Stimulated activated CD4-positive, alpha-beta T cell treated with anti-CD3 and anti-CD28 coated beads, Interleukin-1b, Interleukin-23, amount 100 ng/mL, for 24 hours (primary cell): ENCODE measurements around the gene RAB3IP.
"Not testable (repeated sequence)": the region's sequence is repeated elsewhere in the genome, so short reads cannot be mapped to it uniquely, and the experiment has no call there.

ENCODE experiments used
- DNase-seq, 4 experiments: peaks; one replicate each; pipeline ENCODE4 v3.0.0-alpha.2; 2020; ENCODE audit warnings: low read depth in 4 of 4, low spot score in 1 of 4

RAB3IP gene

DNA sequence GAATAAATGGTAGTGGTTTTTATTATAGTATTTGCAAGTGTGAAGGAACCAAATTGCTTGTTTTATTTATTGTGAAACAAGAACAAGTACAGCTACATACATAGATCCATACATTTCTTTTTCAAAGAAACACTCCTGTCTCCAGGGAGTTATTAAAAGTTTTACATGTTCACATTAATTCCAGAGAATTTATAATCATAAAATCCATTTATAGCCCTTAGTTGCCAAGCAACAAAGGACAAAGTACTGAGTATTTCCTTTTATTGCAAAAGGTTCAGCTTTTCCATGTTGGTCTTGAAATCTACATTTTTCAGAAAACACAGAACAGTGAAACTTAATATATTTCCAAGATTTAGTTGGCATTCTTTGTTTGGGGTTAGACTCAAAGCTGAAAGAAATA is 95.9 kb downstream of the RAB3IP start:
- DNase-seq: no peak

- no peak for DNase-seq
Observed at GRCh38 chr12:69835081-69835480, 96.4 kb downstream of the RAB3IP start.

- DNase-seq: no peak
Observed at GRCh38 chr12:69836015-69836414, 97.4 kb downstream of the RAB3IP start.

DNA sequence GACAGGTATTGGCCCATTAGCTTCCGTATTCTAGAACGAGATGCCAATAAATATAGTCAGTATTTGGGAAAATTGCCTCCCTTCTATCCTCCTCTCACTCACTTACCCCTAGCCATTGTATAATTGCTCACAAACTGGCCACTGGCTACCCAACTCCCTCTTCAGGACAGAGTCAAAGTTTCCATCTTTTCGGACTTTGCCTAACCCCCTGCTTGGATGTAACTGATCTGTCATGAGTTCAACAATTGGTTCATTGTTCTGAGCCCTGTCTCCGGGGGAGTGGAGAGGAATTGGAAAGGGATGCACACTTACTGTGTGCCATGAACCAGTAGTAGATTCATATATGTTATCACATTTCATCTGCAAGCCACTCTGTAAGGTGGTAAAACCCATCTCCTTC is 98.5 kb downstream of the RAB3IP start:
- no peak for DNase-seq

- DNase-seq: no peak
Observed at GRCh38 chr12:69837657-69838415, 99.2 kb downstream of the RAB3IP start.

- no peak for DNase-seq
Observed at GRCh38 chr12:69840727-69841126, 102.1 kb downstream of the RAB3IP start.

DNA sequence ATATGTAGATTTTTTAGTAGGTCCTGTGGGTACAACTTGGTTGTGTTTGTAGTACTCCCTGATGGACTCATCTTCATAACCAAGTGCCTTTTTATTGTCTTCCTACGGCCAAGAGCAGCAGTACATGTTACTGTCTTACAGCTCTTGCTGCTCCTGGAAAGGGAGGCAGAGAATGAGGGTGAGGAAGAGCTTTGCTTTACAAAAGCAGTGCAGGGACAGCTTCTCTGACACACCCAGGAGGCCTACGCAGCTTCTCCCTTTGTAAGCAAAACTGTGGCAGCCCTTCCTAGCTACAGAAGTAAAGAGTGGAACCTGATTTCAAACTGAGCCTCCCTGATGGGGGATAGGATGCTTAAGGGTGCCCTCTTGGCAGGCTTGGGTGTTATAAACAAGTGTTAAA is 104.9 kb downstream of the RAB3IP start:
- no peak for DNase-seq

- no peak for DNase-seq
Observed at GRCh38 chr12:69844416-69844815, 105.8 kb downstream of the RAB3IP start.

DNA sequence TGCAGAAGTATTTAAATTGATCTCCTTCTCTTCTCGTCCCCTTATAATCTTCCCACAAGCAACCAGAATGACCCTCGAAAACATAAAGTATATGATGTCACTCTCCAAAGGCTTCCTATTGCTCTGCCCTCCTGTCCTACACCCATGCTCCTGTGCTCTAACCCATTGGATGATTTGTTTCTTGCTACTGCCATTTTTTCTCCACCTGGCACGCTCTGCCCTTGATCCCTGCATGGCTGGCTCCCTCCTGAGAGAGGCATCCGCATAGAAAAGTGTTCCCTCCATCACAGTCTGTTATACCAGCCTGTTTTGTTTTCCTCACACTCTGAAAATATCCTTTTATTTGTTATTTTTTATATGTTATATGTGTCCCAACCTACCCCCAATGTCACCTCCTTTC is 106.2 kb downstream of the RAB3IP start:
- DNase-seq: no peak

DNA sequence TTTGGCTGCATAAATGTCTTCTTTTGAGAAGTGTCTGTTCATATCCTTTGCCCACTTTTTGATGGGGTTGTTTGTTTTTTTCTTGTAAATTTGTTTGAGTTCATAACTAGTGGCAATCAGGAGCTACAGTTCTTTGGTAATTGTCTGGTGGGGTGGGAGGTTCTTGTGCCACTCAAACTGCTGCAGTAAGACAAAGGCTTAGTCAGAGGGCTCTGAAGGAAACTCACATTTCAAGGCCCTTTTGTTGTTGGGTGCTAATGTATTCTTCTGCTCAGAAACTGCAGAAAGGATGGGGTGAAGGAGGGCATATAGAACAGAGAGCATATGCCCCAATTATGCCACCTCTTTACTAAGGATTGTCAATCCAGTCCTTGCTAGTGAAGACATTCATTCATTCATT is 108.3 kb downstream of the RAB3IP start:
- DNase-seq: no peak

DNA sequence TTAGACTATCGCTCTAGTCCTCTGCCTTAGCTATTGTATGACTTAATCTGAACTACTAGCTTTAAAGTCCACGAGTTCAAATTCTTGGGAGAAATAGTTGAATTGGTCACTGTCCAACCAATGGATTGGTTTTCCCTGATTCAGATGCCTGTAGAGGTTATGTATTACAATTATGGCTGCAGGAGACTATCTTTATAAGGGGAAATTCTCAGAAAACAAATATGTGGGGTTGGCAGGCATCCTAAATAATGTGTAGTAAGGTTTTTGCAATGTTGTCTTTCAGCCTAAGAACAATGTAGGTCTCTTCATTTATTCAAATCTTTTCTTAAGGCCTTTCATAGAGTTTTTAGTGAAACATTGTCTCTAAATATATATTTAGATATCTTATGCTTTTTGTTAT is 113.3 kb downstream of the RAB3IP start:
- no peak for DNase-seq

DNA sequence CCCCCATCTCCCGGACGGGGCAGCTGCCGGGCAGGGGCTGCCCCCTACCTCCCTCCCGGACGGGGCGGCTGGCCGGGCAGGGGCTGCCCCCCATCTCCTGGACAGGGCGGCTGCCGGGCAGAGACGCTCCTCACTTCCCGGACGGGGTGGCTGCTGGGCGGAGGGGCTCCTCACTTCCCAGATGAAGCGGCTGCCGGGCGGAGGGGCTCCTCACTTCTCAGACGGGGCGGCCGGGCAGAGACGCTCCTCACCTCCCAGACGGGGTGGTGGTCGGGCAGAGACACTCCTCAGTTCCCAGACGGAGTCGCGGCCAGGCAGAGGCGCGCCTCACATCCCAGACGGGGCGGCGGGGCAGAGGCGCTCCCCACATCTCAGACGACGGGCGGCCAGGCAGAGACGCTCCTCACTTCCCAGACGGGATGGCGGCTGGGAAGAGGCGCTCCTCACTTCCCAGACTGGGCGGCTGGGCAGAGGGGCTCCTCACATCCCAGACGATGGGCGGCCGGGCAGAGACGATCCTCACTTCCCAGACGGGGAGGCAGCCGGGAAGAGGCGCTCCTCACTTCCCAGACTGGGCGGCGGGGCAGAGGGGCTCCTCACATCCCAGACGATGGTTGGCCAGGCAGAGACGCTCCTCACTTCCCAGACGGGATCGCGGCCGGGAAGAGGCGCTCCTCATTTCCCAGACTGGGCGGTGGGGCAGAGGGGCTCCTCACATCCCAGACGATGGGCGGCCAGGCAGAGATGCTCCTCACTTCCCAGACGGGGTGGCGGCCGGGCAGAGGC is 114.7 kb downstream of the RAB3IP start:
- not testable (repeated sequence) for DNase-seq

GRCh38 chr12:69866698-69867097 is 128.0 kb downstream of the RAB3IP start:
- no peak for DNase-seq

GRCh38 chr12:69868695-69869094 is 130.0 kb downstream of the RAB3IP start:
- DNase-seq: no peak

- no peak for DNase-seq
Observed at GRCh38 chr12:69872804-69873203, 134.1 kb downstream of the RAB3IP start.
